Esophagus muscularis mucosa (tissue), 4 donors: ENCODE data around the gene CDC42EP2. TPM values are rescaled to one million over a fixed set of nuclear protein-coding genes. Genes with fewer than 3 reads are reported as not detected.
A peak's percentile ranks its signal among the peaks of the same experiment; 100 is the strongest.

Experiments used
- DNase-seq: peaks from one replicate; pipeline ENCODE4 v3.0.0-alpha.2; 2017; ENCODE audit errors: extremely low spot score
- H3K27ac ChIP-seq, 4 donors: fragments of 200-600 bp; sonication (generic); replicated peaks in 1 of 4; 1 replicate in 3 of 4; 2 replicates in 1 of 4; pipeline ENCODE4 v1.5.1; 2016 to 2019; ENCODE audit warnings: mild to moderate bottlenecking in 1 of 4
- H3K27me3 ChIP-seq, 4 donors: fragments of 200-600 bp; sonication (generic); one replicate each; pipeline versions ENCODE4 v1.5.1 to v1.6.0; 2016 to 2019
- H3K36me3 ChIP-seq, 4 donors: fragments of 200-600 bp; sonication (generic); one replicate each; pipeline ENCODE4 v1.5.1; 2016 to 2019
- H3K4me1 ChIP-seq, 4 donors: fragments of 200-600 bp; sonication (generic); one replicate each; pipeline ENCODE4 v1.5.1; 2016 to 2019
- H3K4me3 ChIP-seq, 4 donors: fragments of 200-600 bp; sonication (generic); 1 replicate in 2 of 4; 2 replicates in 2 of 4; pipeline ENCODE4 v1.5.1; 2016 to 2019; ENCODE audit warnings: mild to moderate bottlenecking in 4 of 4, moderate library complexity in 1 of 4
- H3K9me3 ChIP-seq, 4 donors: fragments of 200-600 bp; sonication (generic); 1 replicate in 3 of 4; 2 replicates in 1 of 4; pipeline ENCODE4 v1.5.1; 2016 to 2019
- EP300 ChIP-seq: sonication (generic); formaldehyde crosslinking; IDR thresholded peaks from one replicate; pipeline ENCODE4 v1.6.1; 2017; ENCODE audit warnings: antibody characterized with exemption
- POLR2A ChIP-seq: fragments of 450-650 bp; IDR thresholded peaks from one replicate; pipeline ENCODE4 v1.6.1; 2017; ENCODE audit warnings: antibody characterized with exemption, moderate library complexity, mild to moderate bottlenecking, low read depth
- POLR2AphosphoS5 ChIP-seq, 2 donors: sonication (generic); formaldehyde crosslinking; IDR thresholded peaks; one replicate each; pipeline ENCODE4 v1.6.1; 2017; ENCODE audit warnings: antibody characterized with exemption in 2 of 2
- WGBS: methylation state at CpG from one replicate; pipeline ENCODE4 v1.1.5; 2018; 5-methylcytosine and 5-hydroxymethylcytosine counted together
- intact Hi-C: fragments of 100-400 bp; cut with DNase I; formaldehyde crosslinking; loops from one replicate; pipeline ENCODE4 v1.15.1; 2023
- total RNA-seq, 4 donors: library from RNA; depleted of rRNA; stranded (reverse); fragments of >200 nt; gene quantifications; one replicate each; pipeline versions ENCODE4 v1.1.0 to v1.2.1, GENCODE V29; 2016
- TF ChIP-seq, protein P1 (sequence below), 3 experiments: fragments of 200-600 bp in 2 of 3; fragments of 450-650 bp in 1 of 3; sonication (generic) in 2 of 3; IDR thresholded peaks; one replicate each; pipeline ENCODE4 v1.5.1; 2017 to 2019; ENCODE audit warnings: antibody characterized with exemption in 3 of 3, mild to moderate bottlenecking in 2 of 3, moderate library complexity in 1 of 3

CDC42EP2 gene
- total RNA-seq, 4 donors from 2014 or later: 39.9 to 90.1 (median 54.4) TPM

DNA sequence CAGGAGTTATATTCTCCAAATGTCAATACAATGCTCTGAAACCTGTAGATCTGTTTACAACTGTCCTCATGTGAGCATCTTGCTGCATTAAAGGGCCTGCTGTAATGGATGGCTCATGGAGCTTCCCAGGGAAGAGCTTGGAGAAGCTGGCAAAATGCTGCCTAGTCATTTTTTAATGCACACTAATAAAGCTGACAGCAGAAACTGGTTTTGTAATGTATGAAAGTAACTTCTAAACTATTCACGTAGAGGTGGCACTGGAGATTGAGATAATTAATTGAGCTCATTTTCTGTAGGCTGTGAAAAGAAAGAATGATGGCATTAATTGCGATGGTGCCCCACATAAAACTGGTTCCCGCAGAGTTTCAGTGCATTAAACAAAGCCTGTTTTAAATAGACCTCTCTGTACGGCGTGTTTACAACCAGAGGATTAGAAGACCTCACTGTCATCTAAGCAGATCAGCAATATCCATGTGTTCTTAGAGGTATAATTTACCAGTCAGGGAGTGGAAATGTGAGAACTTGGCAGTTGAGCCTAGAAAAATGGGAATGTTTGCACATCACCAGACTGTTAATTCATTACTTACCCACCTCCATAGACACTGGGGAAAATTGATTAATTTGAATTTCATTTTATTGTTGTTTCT is 36.9 kb upstream of the CDC42EP2 start:
- Histone ChIP-seq H3K9me3 (no peaks in the 10 kb centered on the region), H3K36me3 (peaks cover 5 to 27% (median 17%) of the 10 kb centered on the region in 4 donors), H3K4me3 (no peak overlapping the region), H3K27me3 (no peaks in the 10 kb centered on the region), H3K27ac (peak overlapping the region; percentile 26 to 55 (median 49)), H3K4me1 (peaks cover 25 to 55% (median 43%) of the 10 kb centered on the region in 4 donors)
- TF ChIP-seq EP300: no peak
- TF ChIP-seq, protein P1, sequence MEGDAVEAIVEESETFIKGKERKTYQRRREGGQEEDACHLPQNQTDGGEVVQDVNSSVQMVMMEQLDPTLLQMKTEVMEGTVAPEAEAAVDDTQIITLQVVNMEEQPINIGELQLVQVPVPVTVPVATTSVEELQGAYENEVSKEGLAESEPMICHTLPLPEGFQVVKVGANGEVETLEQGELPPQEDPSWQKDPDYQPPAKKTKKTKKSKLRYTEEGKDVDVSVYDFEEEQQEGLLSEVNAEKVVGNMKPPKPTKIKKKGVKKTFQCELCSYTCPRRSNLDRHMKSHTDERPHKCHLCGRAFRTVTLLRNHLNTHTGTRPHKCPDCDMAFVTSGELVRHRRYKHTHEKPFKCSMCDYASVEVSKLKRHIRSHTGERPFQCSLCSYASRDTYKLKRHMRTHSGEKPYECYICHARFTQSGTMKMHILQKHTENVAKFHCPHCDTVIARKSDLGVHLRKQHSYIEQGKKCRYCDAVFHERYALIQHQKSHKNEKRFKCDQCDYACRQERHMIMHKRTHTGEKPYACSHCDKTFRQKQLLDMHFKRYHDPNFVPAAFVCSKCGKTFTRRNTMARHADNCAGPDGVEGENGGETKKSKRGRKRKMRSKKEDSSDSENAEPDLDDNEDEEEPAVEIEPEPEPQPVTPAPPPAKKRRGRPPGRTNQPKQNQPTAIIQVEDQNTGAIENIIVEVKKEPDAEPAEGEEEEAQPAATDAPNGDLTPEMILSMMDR (IDR thresholded peaks at IDR 0.05): no peak
- no peak for TF ChIP-seq POLR2A
- TF ChIP-seq POLR2AphosphoS5 (IDR thresholded peaks at IDR 0.05): no peak
- intact Hi-C loops: no loop called here
- 54% methylated on average over 5 of the region's 5 CpGs for WGBS
- no peak for DNase-seq

DNA sequence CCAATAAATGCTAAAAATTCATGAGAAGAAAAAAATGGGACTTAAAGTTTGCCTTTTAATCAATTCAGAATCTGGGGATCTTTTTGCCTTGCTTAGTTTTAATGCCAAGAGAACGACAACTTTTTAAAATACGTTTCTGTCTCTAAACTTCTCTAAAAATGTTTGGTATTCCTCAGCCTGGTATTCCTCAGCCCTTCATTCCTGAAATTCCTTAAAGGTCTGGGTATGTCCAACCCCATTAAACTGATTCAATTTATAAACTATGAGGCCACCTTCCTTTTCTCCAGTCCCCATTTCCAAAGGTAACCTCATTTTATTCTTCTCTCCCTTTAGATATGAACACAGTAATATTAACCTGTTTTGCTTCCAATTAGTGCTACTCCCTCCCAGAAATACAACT is 36.3 kb upstream of the CDC42EP2 start:
- H3K9me3 ChIP-seq: no peaks in the 10 kb centered on the region
- WGBS: 61% methylated on average over 2 of the region's 2 CpGs
- no peak for DNase-seq
- no peaks in the 10 kb centered on the region for H3K27me3 ChIP-seq
- H3K4me1 ChIP-seq: peaks cover 25 to 55% (median 43%) of the 10 kb centered on the region in 4 donors
- TF ChIP-seq, protein P1 (IDR thresholded peaks at IDR 0.05): no peak
- intact Hi-C loops: no loop called here
- H3K27ac ChIP-seq: peak overlapping the region; percentile 26 to 55 (median 49)
- no peak overlapping the region for H3K4me3 ChIP-seq
- H3K36me3 ChIP-seq: peaks cover 5 to 33% (median 22%) of the 10 kb centered on the region in 4 donors

DNA sequence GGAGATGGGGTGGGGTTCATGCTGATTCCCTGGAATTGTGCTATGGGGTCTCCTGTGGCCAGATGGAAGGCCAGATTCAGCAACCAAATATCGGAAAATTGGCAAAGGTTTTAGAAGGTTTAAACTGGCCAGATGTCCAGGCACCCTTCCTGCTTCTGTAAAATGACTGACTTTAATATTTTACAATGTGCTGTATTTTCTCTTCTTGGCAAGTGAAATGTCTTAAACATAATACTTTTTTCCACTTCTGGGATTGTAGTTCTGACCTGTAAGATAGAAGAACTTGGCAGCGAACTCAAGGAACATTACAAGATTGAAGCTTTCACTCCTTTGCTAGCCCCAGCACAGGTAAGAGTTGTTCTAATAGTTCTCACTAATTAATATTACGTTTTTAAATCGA is 35.4 kb upstream of the CDC42EP2 start:
- intact Hi-C loops: no loop called here
- no peak overlapping the region for H3K4me3 ChIP-seq
- peaks cover 5 to 42% (median 25%) of the 10 kb centered on the region in 4 donors for H3K36me3 ChIP-seq
- no peaks in the 10 kb centered on the region for H3K9me3 ChIP-seq
- H3K27me3 ChIP-seq: no peaks in the 10 kb centered on the region
- WGBS: 75% methylated on average over 4 of the region's 4 CpGs
- peaks cover 25 to 55% (median 43%) of the 10 kb centered on the region in 4 donors for H3K4me1 ChIP-seq
- TF ChIP-seq POLR2AphosphoS5 (IDR thresholded peaks at IDR 0.05): no peak
- TF ChIP-seq EP300: no peak
- TF ChIP-seq, protein P1 (IDR thresholded peaks at IDR 0.05): no peak
- TF ChIP-seq POLR2A: no peak
- peak overlapping the region; percentile 26 to 55 (median 49) for H3K27ac ChIP-seq
- DNase-seq: no peak

DNA sequence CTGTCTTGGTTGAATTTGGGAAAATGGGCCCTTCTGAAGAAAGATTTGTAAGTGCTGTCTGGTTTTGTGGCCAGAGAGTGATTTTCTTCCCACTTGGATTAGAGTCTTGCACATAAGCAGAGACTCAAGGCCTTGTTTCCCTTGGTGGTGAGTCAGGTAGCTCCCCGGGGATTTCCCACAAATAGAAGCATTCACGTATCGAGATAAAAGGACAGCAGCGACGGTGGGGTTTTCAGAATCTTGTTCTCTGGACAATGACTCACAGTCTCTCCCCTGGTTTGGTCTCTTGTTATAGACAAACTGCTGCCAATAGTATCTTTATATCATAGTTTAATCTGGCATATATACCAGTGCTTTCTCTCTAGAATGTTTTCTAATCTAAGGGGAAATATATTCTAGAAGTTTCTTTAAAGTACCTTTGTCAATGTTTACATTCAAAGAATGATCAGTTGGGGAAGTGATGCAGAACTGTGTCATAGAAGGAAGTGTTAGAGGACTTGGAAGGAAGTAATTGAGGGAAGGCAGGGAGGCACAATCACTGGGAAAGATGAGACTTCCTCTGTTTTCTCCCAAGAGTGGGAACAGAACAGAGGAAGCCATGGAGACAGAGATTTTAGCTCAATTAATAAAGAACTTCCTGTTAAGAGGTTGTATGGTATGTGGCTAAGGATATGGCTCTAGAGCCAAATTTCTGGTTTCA is 34.8 kb upstream of the CDC42EP2 start:
- intact Hi-C loops: no loop called here
- 38% methylated on average over 5 of the region's 5 CpGs for WGBS
- Histone ChIP-seq H3K9me3 (no peaks in the 10 kb centered on the region), H3K36me3 (peaks cover 5 to 48% (median 26%) of the 10 kb centered on the region in 4 donors), H3K4me1 (peaks cover 21 to 52% (median 40%) of the 10 kb centered on the region in 4 donors), H3K27ac (peak overlapping the region in 3 of 4 donors; percentile 20 to 45 (median 26)), H3K4me3 (no peak overlapping the region), H3K27me3 (no peaks in the 10 kb centered on the region)
- DNase-seq: no peak
- TF ChIP-seq EP300: no peak
- no peak for TF ChIP-seq POLR2AphosphoS5 (IDR thresholded peaks at IDR 0.05)
- TF ChIP-seq, protein P1 (IDR thresholded peaks at IDR 0.05): no peak
- TF ChIP-seq POLR2A: no peak
